NCI-H2196 (cell line): ENCODE measurements around the gene TOMM22.
"Not testable (repeated sequence)": the region's sequence is repeated elsewhere in the genome, so short reads cannot be mapped to it uniquely, and the experiment has no call there.

Experiments
- DNase-seq: peaks from one replicate; lab custom pipeline; 2025; ENCODE audit not compliant: unreplicated experiment; lab: John Stamatoyannopoulos, UW

The TOMM22 gene

GRCh38 chr22:38681582-38682335 lies at the start of gene TOMM22:
Gene TOMM22, plus strand, starts transcription at chr22:38681957. Its CDS starts 22 bp downstream, at chr22:38681979.
- DNase-seq, result peak; percentile 72

- no peak for DNase-seq
Observed at GRCh38 chr22:38632528-38632927, 49.2 kb upstream of the TOMM22 start.

- no peak for DNase-seq
Observed at GRCh38 chr22:38638216-38638615, 43.5 kb upstream of the TOMM22 start.

GRCh38 chr22:38638728-38639127 lies 43.0 kb upstream of the TOMM22 start:
- DNase-seq, result no peak

- DNase-seq, result no peak
Observed at GRCh38 chr22:38641476-38642040, 40.2 kb upstream of the TOMM22 start.

- DNase-seq, result not testable (repeated sequence)
Observed at GRCh38 chr22:38644245-38644644, 37.5 kb upstream of the TOMM22 start.

GRCh38 chr22:38645430-38645829 lies 36.3 kb upstream of the TOMM22 start:
- DNase-seq, result no peak

- DNase-seq, result peak; percentile 37
Observed at GRCh38 chr22:38649841-38650522, 31.8 kb upstream of the TOMM22 start.

GRCh38 chr22:38652859-38653258 lies 28.9 kb upstream of the TOMM22 start:
- DNase-seq, result no peak

GRCh38 chr22:38653741-38654140 lies 28.0 kb upstream of the TOMM22 start:
- no peak for DNase-seq

- DNase-seq, result peak; percentile 20
Observed at GRCh38 chr22:38655519-38656255, 26.1 kb upstream of the TOMM22 start.

- DNase-seq, result peak; percentile 78
Observed at GRCh38 chr22:38656256-38657044, 25.3 kb upstream of the TOMM22 start, which contains the start of the genes CBY1 and FAM227A. Gene CBY1, plus strand, starts transcription at chr22:38656638. Its CDS starts 11,417 bp downstream, at chr22:38668055. Gene FAM227A, minus strand, starts transcription at chr22:38656392. Its CDS starts 6,224 bp downstream, at chr22:38650168.

- no peak for DNase-seq
Observed at GRCh38 chr22:38657045-38657909, 24.5 kb upstream of the TOMM22 start.

GRCh38 chr22:38674888-38675287 lies 6.9 kb upstream of the TOMM22 start:
- DNase-seq, result no peak

GRCh38 chr22:38675833-38676232 lies 5.9 kb upstream of the TOMM22 start:
- DNase-seq, result no peak

GRCh38 chr22:38684895-38685294 lies 3.1 kb downstream of the TOMM22 start:
- no peak for DNase-seq

GRCh38 chr22:38685761-38686160 lies 4.0 kb downstream of the TOMM22 start:
- no peak for DNase-seq

- DNase-seq, result no peak
Observed at GRCh38 chr22:38689651-38690050, 7.9 kb downstream of the TOMM22 start.

- DNase-seq, result no peak
Observed at GRCh38 chr22:38694049-38694448, 12.3 kb downstream of the TOMM22 start.
